ENCODE data around the gene PITX2. TPM values are rescaled to one million over a fixed set of nuclear protein-coding genes. Genes with fewer than 3 reads are reported as not detected.
"Not testable (repeated sequence)": the region's sequence is repeated elsewhere in the genome, so short reads cannot be mapped to it uniquely, and the experiment has no call there.

PITX2 gene
- polyA plus RNA-seq, 6 donors from 2014 or later: not detected

DNA sequence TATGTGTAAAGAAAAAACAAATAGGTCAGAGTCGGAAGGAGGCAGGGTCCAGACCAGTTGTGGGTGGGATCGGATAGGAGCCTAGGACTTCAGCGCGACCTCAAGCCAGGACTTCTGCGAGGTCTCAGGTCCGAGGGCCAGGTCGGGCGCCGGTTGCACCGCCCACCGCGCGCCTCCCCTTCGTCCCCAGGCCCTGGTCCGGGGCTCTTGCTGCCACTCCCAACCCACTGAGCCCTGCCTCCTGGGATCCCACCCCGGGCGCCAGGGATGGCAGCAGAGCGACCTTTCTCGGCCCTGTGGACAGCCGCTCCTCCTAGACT is 12.3 kb downstream of the PITX2 start:
- H3K9me3 Mint-ChIP-seq: peaks cover 0 to 11% (median 4%) of the 10 kb centered on the region in 7 donors
- no peaks in the 10 kb centered on the region for H3K36me3 Mint-ChIP-seq
- no peak overlapping the region for H3K4me3 Mint-ChIP-seq
- DNase-seq (no peak), ATAC-seq (ENCODE audit: low read depth in 2 of 2) (no peak)
- no peak overlapping the region for H3K27ac Mint-ChIP-seq
- peaks cover 58 to 74% (median 65%) of the 10 kb centered on the region in 3 donors for H3K27me3 Mint-ChIP-seq
- H3K4me1 Mint-ChIP-seq: peaks cover 0 to 8% (median 3%) of the 10 kb centered on the region in 3 donors

GRCh38 chr4:110609044-110609750 is 13.7 kb downstream of the PITX2 start:
- H3K4me1 Mint-ChIP-seq: peaks cover 0 to 5% (median 0%) of the 10 kb centered on the region in 3 donors
- DNase-seq: no peak
- H3K27ac Mint-ChIP-seq: no peak overlapping the region
- no peak for ATAC-seq (ENCODE audit: low read depth in 2 of 2)
- no peak overlapping the region for H3K4me3 Mint-ChIP-seq
- peaks cover 51 to 65% (median 52%) of the 10 kb centered on the region in 3 donors for H3K27me3 Mint-ChIP-seq
- H3K9me3 Mint-ChIP-seq: peaks cover 0 to 10% (median 3%) of the 10 kb centered on the region in 7 donors
- no peaks in the 10 kb centered on the region for H3K36me3 Mint-ChIP-seq

DNA sequence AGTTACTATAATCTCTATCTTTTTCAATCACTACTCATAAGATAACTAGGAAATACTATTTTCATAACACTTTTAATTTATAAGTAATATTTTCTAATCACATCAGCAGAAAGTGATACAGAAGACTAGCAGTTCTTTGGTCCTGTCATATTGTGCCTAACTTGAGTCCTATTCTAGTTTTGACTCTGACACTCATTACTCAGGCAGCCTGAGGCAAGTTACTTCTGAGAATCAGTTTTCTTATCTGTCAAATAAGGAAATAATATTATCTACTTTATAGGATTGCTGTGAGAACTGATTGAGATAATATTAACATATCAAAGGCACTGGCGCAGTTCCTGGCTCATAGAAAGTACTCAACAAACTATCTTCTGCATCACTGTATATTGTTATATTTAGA is 17.8 kb downstream of the PITX2 start:
- DNase-seq (no peak), ATAC-seq (ENCODE audit: low read depth in 2 of 2) (no peak)
- Mint-ChIP-seq H3K4me1 (no peaks in the 10 kb centered on the region), H3K27me3 (peaks cover 44 to 56% (median 52%) of the 10 kb centered on the region in 3 donors), H3K9me3 (peaks cover 0 to 7% (median 2%) of the 10 kb centered on the region in 7 donors), H3K36me3 (no peaks in the 10 kb centered on the region), H3K4me3 (no peak overlapping the region), H3K27ac (no peak overlapping the region)

GRCh38 chr4:110602061-110602460 is 20.8 kb downstream of the PITX2 start:
- H3K27ac Mint-ChIP-seq: no peak overlapping the region
- ATAC-seq (ENCODE audit: low read depth in 2 of 2) (no peak), DNase-seq (no peak)
- no peak overlapping the region for H3K4me3 Mint-ChIP-seq
- peaks cover 0 to 15% (median 2%) of the 10 kb centered on the region in 7 donors for H3K9me3 Mint-ChIP-seq
- H3K4me1 Mint-ChIP-seq: no peaks in the 10 kb centered on the region
- H3K36me3 Mint-ChIP-seq: no peaks in the 10 kb centered on the region
- H3K27me3 Mint-ChIP-seq: peaks cover 30 to 38% (median 35%) of the 10 kb centered on the region in 3 donors

DNA sequence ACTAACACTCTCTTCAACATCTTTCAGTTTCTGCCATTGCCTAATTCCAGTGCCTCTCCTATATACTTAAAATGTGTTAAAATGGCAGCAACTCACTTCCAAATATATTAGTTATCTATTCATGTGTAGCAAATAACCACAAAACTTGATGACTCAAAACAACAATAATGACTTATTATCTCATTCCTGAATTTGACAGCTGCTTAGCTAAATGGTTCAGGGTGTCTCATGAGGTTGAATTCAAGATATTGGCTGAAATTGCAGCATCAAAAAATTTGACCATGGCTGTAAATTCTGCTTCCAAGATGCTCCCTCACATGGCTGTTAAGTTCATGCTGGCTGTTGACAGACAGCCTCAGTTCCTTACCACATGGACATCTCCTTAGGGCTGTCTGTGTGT is 25.3 kb downstream of the PITX2 start:
- ATAC-seq (ENCODE audit: low read depth in 2 of 2) (no peak), DNase-seq (no peak)
- Mint-ChIP-seq H3K9me3 (peaks cover 2 to 24% (median 7%) of the 10 kb centered on the region in 7 donors), H3K27me3 (peaks cover 12 to 24% (median 22%) of the 10 kb centered on the region in 3 donors), H3K4me1 (no peaks in the 10 kb centered on the region), H3K27ac (no peak overlapping the region), H3K36me3 (no peaks in the 10 kb centered on the region), H3K4me3 (no peak overlapping the region)

GRCh38 chr4:110596431-110596830 is 26.4 kb downstream of the PITX2 start:
- Mint-ChIP-seq H3K27me3 (peaks cover 12 to 24% (median 18%) of the 10 kb centered on the region in 3 donors), H3K4me1 (no peaks in the 10 kb centered on the region), H3K36me3 (no peaks in the 10 kb centered on the region), H3K27ac (no peak overlapping the region), H3K4me3 (no peak overlapping the region), H3K9me3 (peaks cover 2 to 24% (median 7%) of the 10 kb centered on the region in 7 donors)
- ATAC-seq (ENCODE audit: low read depth in 2 of 2): no peak
- DNase-seq: no peak

DNA sequence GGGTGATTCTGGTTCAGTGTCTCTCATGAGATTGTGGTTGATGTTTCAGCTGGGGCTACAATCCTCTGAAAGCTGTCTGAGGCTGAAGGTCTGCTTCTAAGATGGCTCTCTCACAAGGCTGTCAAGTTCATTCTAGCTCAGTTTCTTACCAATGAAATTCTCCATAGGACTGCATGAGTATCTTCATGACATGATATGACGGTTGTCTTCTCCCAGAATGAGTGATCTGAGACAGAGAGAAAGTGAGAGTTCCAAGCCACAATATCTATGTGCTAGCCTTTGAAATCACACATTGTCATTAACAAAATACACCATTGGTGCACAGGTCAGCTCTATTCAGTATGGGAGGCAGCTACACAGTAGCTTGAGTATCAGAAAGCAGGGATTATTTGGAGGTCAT is 27.3 kb downstream of the PITX2 start:
- no peak for ATAC-seq (ENCODE audit: low read depth in 2 of 2)
- Mint-ChIP-seq H3K27ac (no peak overlapping the region), H3K36me3 (no peaks in the 10 kb centered on the region), H3K27me3 (peaks cover 7 to 19% (median 10%) of the 10 kb centered on the region in 3 donors), H3K4me3 (no peak overlapping the region), H3K9me3 (peaks cover 2 to 24% (median 4%) of the 10 kb centered on the region in 7 donors), H3K4me1 (no peaks in the 10 kb centered on the region)
- no peak for DNase-seq

- Mint-ChIP-seq H3K36me3 (no peaks in the 10 kb centered on the region), H3K27me3 (peaks cover 0 to 18% (median 0%) of the 10 kb centered on the region in 3 donors), H3K9me3 (peaks cover 0 to 8% (median 0%) of the 10 kb centered on the region in 7 donors), H3K4me1 (no peaks in the 10 kb centered on the region), H3K27ac (no peak overlapping the region), H3K4me3 (no peak overlapping the region)
- no peak for DNase-seq
- no peak for ATAC-seq (ENCODE audit: low read depth in 2 of 2)
Observed at GRCh38 chr4:110589297-110589696, 33.6 kb downstream of the PITX2 start.

- Mint-ChIP-seq H3K4me3 (no peak overlapping the region), H3K36me3 (no peaks in the 10 kb centered on the region), H3K27me3 (peaks cover 0 to 23% (median 13%) of the 10 kb centered on the region in 3 donors), H3K9me3 (peaks cover 0 to 7% (median 0%) of the 10 kb centered on the region in 7 donors), H3K27ac (no peak overlapping the region), H3K4me1 (no peaks in the 10 kb centered on the region)
- ATAC-seq (ENCODE audit: low read depth in 2 of 2): no peak
- DNase-seq: no peak
Observed at GRCh38 chr4:110587666-110588285, 35.1 kb downstream of the PITX2 start.

- ATAC-seq (ENCODE audit: low read depth in 2 of 2) (no peak), DNase-seq (no peak)
- Mint-ChIP-seq H3K36me3 (no peaks in the 10 kb centered on the region), H3K27ac (no peak overlapping the region), H3K4me3 (no peak overlapping the region), H3K27me3 (peaks cover 0 to 23% (median 19%) of the 10 kb centered on the region in 3 donors), H3K4me1 (no peaks in the 10 kb centered on the region), H3K9me3 (peaks cover 0 to 3% (median 0%) of the 10 kb centered on the region in 7 donors)
Observed at GRCh38 chr4:110586131-110586850, 36.6 kb downstream of the PITX2 start.

GRCh38 chr4:110576696-110577095 is 46.2 kb downstream of the PITX2 start:
- Mint-ChIP-seq H3K27me3 (peaks cover 15 to 20% (median 17%) of the 10 kb centered on the region in 3 donors), H3K9me3 (peaks cover 3 to 32% (median 12%) of the 10 kb centered on the region in 7 donors)
- H3K4me1 Mint-ChIP-seq; DNase-seq; ATAC-seq (ENCODE audit: low read depth in 2 of 2); H3K36me3 Mint-ChIP-seq; H3K27ac Mint-ChIP-seq; H3K4me3 Mint-ChIP-seq: not testable (repeated sequence)
